ENCODE measurements around the gene COL4A2. TPM values are rescaled to one million over a fixed set of nuclear protein-coding genes. Genes with fewer than 3 reads are reported as not detected.

Gene COL4A2
- total RNA-seq, 1 donor from 2014 or later, result 91.2 TPM

- ATAC-seq (ENCODE audit: poor library complexity) (no peak), DNase-seq (no peak)
- intact Hi-C loops (cut with DNase I), result no loop called here
These were observed 51.3 kb downstream of the COL4A2 start for GRCh38 chr13:110358381-110358780.

- ATAC-seq (ENCODE audit: poor library complexity) (no peak), DNase-seq (no peak)
- intact Hi-C loops (cut with DNase I), result no loop called here
These were observed 52.8 kb downstream of the COL4A2 start for GRCh38 chr13:110359840-110360301.

- DNase-seq, result no peak
- no peak for ATAC-seq (ENCODE audit: poor library complexity)
- intact Hi-C loops (cut with DNase I), result no loop called here
These were observed 53.5 kb downstream of the COL4A2 start for GRCh38 chr13:110360598-110360997.

GRCh38 chr13:110361365-110361911, 54.4 kb downstream of the COL4A2 start:
- ATAC-seq (ENCODE audit: poor library complexity) (peak; percentile 87), DNase-seq (peak; percentile 87)
- intact Hi-C loops (cut with DNase I), result no loop called here

GRCh38 chr13:110363010-110363409, 55.9 kb downstream of the COL4A2 start:
- no peak for ATAC-seq (ENCODE audit: poor library complexity)
- intact Hi-C loops (cut with DNase I), result no loop called here
- DNase-seq, result no peak

GRCh38 chr13:110364081-110364480, 57.0 kb downstream of the COL4A2 start:
- intact Hi-C loops (cut with DNase I), result no loop called here
- ATAC-seq (ENCODE audit: poor library complexity) (peak; percentile 49), DNase-seq (no peak)

- intact Hi-C loops (cut with DNase I), result no loop called here
- no peak for ATAC-seq (ENCODE audit: poor library complexity)
These were observed 58.8 kb downstream of the COL4A2 start for GRCh38 chr13:110365876-110366275.

GRCh38 chr13:110366733-110367132, 59.6 kb downstream of the COL4A2 start:
- ATAC-seq (ENCODE audit: poor library complexity) (no peak), DNase-seq (no peak)
- intact Hi-C loops (cut with DNase I), result no loop called here

More at GRCh38 chr13:110365876-110366275, 58.8 kb downstream of the COL4A2 start:
- DNase-seq, result no peak

GRCh38 chr13:110367620-110368019, 60.5 kb downstream of the COL4A2 start:
- ATAC-seq (ENCODE audit: poor library complexity), result no peak
- intact Hi-C loops (cut with DNase I), result no loop called here
- DNase-seq, result no peak

- ATAC-seq (ENCODE audit: poor library complexity) (no peak), DNase-seq (no peak)
- intact Hi-C loops (cut with DNase I), result no loop called here
These were observed 61.3 kb downstream of the COL4A2 start for GRCh38 chr13:110368408-110368807.

- intact Hi-C loops (cut with DNase I), result no loop called here
- DNase-seq (no peak), ATAC-seq (ENCODE audit: poor library complexity) (no peak)
These were observed 62.3 kb downstream of the COL4A2 start for GRCh38 chr13:110369400-110369799.

- intact Hi-C loops (cut with DNase I), result no loop called here
- DNase-seq, result no peak
- peak; percentile 48 for ATAC-seq (ENCODE audit: poor library complexity)
These were observed 64.7 kb downstream of the COL4A2 start for GRCh38 chr13:110371550-110372465.

GRCh38 chr13:110372676-110373075, 65.6 kb downstream of the COL4A2 start:
- intact Hi-C loops (cut with DNase I), result no loop called here
- no peak for DNase-seq
- no peak for ATAC-seq (ENCODE audit: poor library complexity)

GRCh38 chr13:110373617-110374016, 66.5 kb downstream of the COL4A2 start:
- no peak for DNase-seq
- no peak for ATAC-seq (ENCODE audit: poor library complexity)
- intact Hi-C loops (cut with DNase I), result no loop called here

GRCh38 chr13:110374431-110375370, 67.6 kb downstream of the COL4A2 start:
- no peak for ATAC-seq (ENCODE audit: poor library complexity)
- intact Hi-C loops (cut with DNase I), result no loop called here
- no peak for DNase-seq

- intact Hi-C loops (cut with DNase I), result no loop called here
- ATAC-seq (ENCODE audit: poor library complexity), result peak; percentile 75
These were observed 69.0 kb downstream of the COL4A2 start for GRCh38 chr13:110376120-110376519.

GRCh38 chr13:110377178-110377825, 70.2 kb downstream of the COL4A2 start:
- DNase-seq (no peak), ATAC-seq (ENCODE audit: poor library complexity) (no peak)
- intact Hi-C loops (cut with DNase I), result no loop called here

More at GRCh38 chr13:110376120-110376519, 69.0 kb downstream of the COL4A2 start:
- no peak for DNase-seq

- DNase-seq (no peak), ATAC-seq (ENCODE audit: poor library complexity) (no peak)
- intact Hi-C loops (cut with DNase I), result no loop called here
These were observed 70.7 kb downstream of the COL4A2 start for GRCh38 chr13:110377826-110378201.

- intact Hi-C loops (cut with DNase I), result no loop called here
- no peak for DNase-seq
- ATAC-seq (ENCODE audit: poor library complexity), result no peak
These were observed 72.3 kb downstream of the COL4A2 start for GRCh38 chr13:110379358-110379757.

Measured in Right ventricle myocardium superior (tissue), 1 donor.